Astrocyte (in vitro differentiated cells and primary cell): ENCODE measurements around the gene SLC30A10. TPM values are rescaled to one million over a fixed set of nuclear protein-coding genes. Genes with fewer than 3 reads are reported as not detected.

Source experiments
- DNase-seq: peaks from one replicate; pipeline ENCODE4 v3.0.0-alpha.2; 2010; ENCODE audit warnings: low read depth
- FAIRE-seq: peaks from 2 replicates; lab custom pipeline; 2011; peaks lifted over from hg19 to GRCh38; lab: Jason Lieb, UNC
- H2AFZ ChIP-seq: 2 replicates; pipeline ENCODE4 v1.6.0; 2012; ENCODE audit warnings: low read depth, low read length, inconsistent platforms
- H3K27ac ChIP-seq: 2 replicates; pipeline ENCODE4 v1.5.1; 2011; ENCODE audit warnings: low read depth, low read length, inconsistent platforms
- H3K27me3 ChIP-seq: 2 replicates; pipeline ENCODE4 v1.6.0; 2011; ENCODE audit warnings: low read length, inconsistent platforms; ENCODE audit not compliant: insufficient read depth
- H3K36me3 ChIP-seq: 2 replicates; pipeline ENCODE4 v1.5.1; 2011; ENCODE audit warnings: low read length, inconsistent platforms; ENCODE audit not compliant: insufficient read depth
- H3K4me1 ChIP-seq: 2 replicates; pipeline ENCODE4 v1.5.1; 2011; ENCODE audit warnings: low read length, inconsistent platforms; ENCODE audit not compliant: insufficient read depth
- H3K4me2 ChIP-seq: 2 replicates; pipeline ENCODE4 v1.6.0; 2012; ENCODE audit warnings: low read length, inconsistent platforms
- H3K4me3 ChIP-seq: 2 replicates; pipeline ENCODE4 v1.5.1; 2011; ENCODE audit warnings: low read depth, mild to moderate bottlenecking, low read length, inconsistent platforms; ENCODE audit not compliant: insufficient read depth
- H3K79me2 ChIP-seq: 2 replicates; pipeline ENCODE4 v1.6.0; 2012; ENCODE audit warnings: mild to moderate bottlenecking, low read length, inconsistent platforms; ENCODE audit not compliant: insufficient read depth
- H3K9ac ChIP-seq: 2 replicates; pipeline ENCODE4 v1.6.0; 2012; ENCODE audit warnings: mild to moderate bottlenecking, low read length, inconsistent platforms
- H3K9me3 ChIP-seq: 2 replicates; pipeline ENCODE4 v1.5.1; 2012; ENCODE audit warnings: low read depth, mild to moderate bottlenecking, low read length, inconsistent platforms; ENCODE audit not compliant: insufficient read depth
- H4K20me1 ChIP-seq: 2 replicates; pipeline ENCODE4 v1.6.0; 2012; ENCODE audit warnings: low read length, inconsistent platforms; ENCODE audit not compliant: insufficient read depth
- H3K27ac Mint-ChIP-seq: one replicate; pipeline ENCODE4 v1.8.0; 2021; ENCODE audit warnings: mild to moderate bottlenecking, mixed read lengths; ENCODE audit not compliant: unreplicated experiment
- H3K27me3 Mint-ChIP-seq: one replicate; pipeline ENCODE4 v1.8.0; 2021; ENCODE audit warnings: low read depth, mixed read lengths; ENCODE audit not compliant: unreplicated experiment
- H3K36me3 Mint-ChIP-seq: one replicate; pipeline ENCODE4 v1.8.0; 2021; ENCODE audit warnings: low read depth, mixed read lengths; ENCODE audit not compliant: unreplicated experiment
- H3K4me1 Mint-ChIP-seq: one replicate; pipeline ENCODE4 v1.8.0; 2021; ENCODE audit warnings: low read depth, mixed read lengths; ENCODE audit not compliant: unreplicated experiment
- H3K4me3 Mint-ChIP-seq: one replicate; pipeline ENCODE4 v1.8.0; 2021; ENCODE audit warnings: mild to moderate bottlenecking, moderate library complexity, mixed read lengths; ENCODE audit not compliant: unreplicated experiment
- H3K9me3 Mint-ChIP-seq: one replicate; pipeline ENCODE4 v1.8.0; 2021; ENCODE audit warnings: mild to moderate bottlenecking, mixed read lengths; ENCODE audit not compliant: unreplicated experiment
- CTCF ChIP-seq: IDR thresholded peaks from 2 replicates; pipeline ENCODE4 v1.5.1; 2011; ENCODE audit warnings: low read depth, mild to moderate bottlenecking, inconsistent platforms, low read length, moderate library complexity; ENCODE audit not compliant: insufficient read depth
- EZH2 ChIP-seq: IDR thresholded peaks from 2 replicates; pipeline ENCODE4 v1.6.1; 2012; ENCODE audit warnings: mild to moderate bottlenecking, low read length, inconsistent platforms; ENCODE audit not compliant: insufficient read depth
- total RNA-seq: library from RNA; stranded (reverse); gene quantifications from 2 replicates; pipeline ENCODE4 v1.2.1, GENCODE V29; 2021

Gene SLC30A10
- total RNA-seq, 1 donor from 2014 or later: not detected

- no peak overlapping the region for H2AFZ ChIP-seq
- FAIRE-seq: no peak
- no peak overlapping the region for H3K4me3 ChIP-seq
- Mint-ChIP-seq H3K36me3 (no peaks in the 10 kb centered on the region), H3K4me3 (no peak overlapping the region), H3K27ac (no peak overlapping the region), H3K9me3 (no peaks in the 10 kb centered on the region), H3K4me1 (no peaks in the 10 kb centered on the region), H3K27me3 (peaks cover 24% of the 10 kb centered on the region)
- peaks cover 4% of the 10 kb centered on the region for H3K4me1 ChIP-seq
- H4K20me1 ChIP-seq: no peaks in the 10 kb centered on the region
- H3K36me3 ChIP-seq: no peaks in the 10 kb centered on the region
- no peak for DNase-seq
- no peak overlapping the region for H3K4me2 ChIP-seq
- H3K9ac ChIP-seq: no peak overlapping the region
- TF ChIP-seq EZH2 (no peak), CTCF (no peak)
- H3K27me3 ChIP-seq: peaks cover 16% of the 10 kb centered on the region
- no peaks in the 10 kb centered on the region for H3K79me2 ChIP-seq
- no peak overlapping the region for H3K27ac ChIP-seq
- H3K9me3 ChIP-seq: no peaks in the 10 kb centered on the region
These were observed 2.7 kb upstream of the SLC30A10 start for GRCh38 chr1:219931033-219931432.

- Histone ChIP-seq H3K36me3 (no peaks in the 10 kb centered on the region), H3K9me3 (no peaks in the 10 kb centered on the region), H3K9ac (no peak overlapping the region), H2AFZ (peak overlapping the region; percentile 94), H3K79me2 (no peaks in the 10 kb centered on the region), H4K20me1 (no peaks in the 10 kb centered on the region), H3K27ac (no peak overlapping the region), H3K4me1 (peaks cover 4% of the 10 kb centered on the region), H3K4me3 (peak overlapping the region; percentile 59), H3K27me3 (peaks cover 13% of the 10 kb centered on the region), H3K4me2 (peak overlapping the region; percentile 96)
- peak overlapping the region; percentile 30 for H3K4me3 Mint-ChIP-seq
- H3K9me3 Mint-ChIP-seq: no peaks in the 10 kb centered on the region
- no peak for DNase-seq
- TF ChIP-seq EZH2 (no peak), CTCF (no peak)
- H3K36me3 Mint-ChIP-seq: no peaks in the 10 kb centered on the region
- H3K27me3 Mint-ChIP-seq: peaks cover 30% of the 10 kb centered on the region
- no peaks in the 10 kb centered on the region for H3K4me1 Mint-ChIP-seq
- no peak for FAIRE-seq
- no peak overlapping the region for H3K27ac Mint-ChIP-seq
These were observed 398 bp upstream of the SLC30A10 start for GRCh38 chr1:219928791-219929118.

GRCh38 chr1:219927298-219927955 lies 930 bp downstream of the SLC30A10 start:
- Histone ChIP-seq H3K4me3 (peak overlapping the region; percentile 59), H3K4me1 (peaks cover 4% of the 10 kb centered on the region), H3K9ac (no peak overlapping the region), H3K36me3 (no peaks in the 10 kb centered on the region), H3K27me3 (peaks cover 16% of the 10 kb centered on the region), H4K20me1 (no peaks in the 10 kb centered on the region), H2AFZ (peak overlapping the region; percentile 94), H3K27ac (no peak overlapping the region), H3K79me2 (no peaks in the 10 kb centered on the region), H3K9me3 (no peaks in the 10 kb centered on the region), H3K4me2 (peak overlapping the region; percentile 96)
- no peaks in the 10 kb centered on the region for H3K4me1 Mint-ChIP-seq
- no peaks in the 10 kb centered on the region for H3K36me3 Mint-ChIP-seq
- FAIRE-seq (no peak), DNase-seq (no peak)
- no peak for TF ChIP-seq CTCF
- TF ChIP-seq EZH2: no peak
- H3K4me3 Mint-ChIP-seq: peak overlapping the region; percentile 79
- peaks cover 36% of the 10 kb centered on the region for H3K27me3 Mint-ChIP-seq
- no peak overlapping the region for H3K27ac Mint-ChIP-seq
- no peaks in the 10 kb centered on the region for H3K9me3 Mint-ChIP-seq
